Activated effector memory CD4-positive, alpha-beta T cell treated with anti-CD3 and anti-CD28 coated beads, Interleukin-2, amount 50 U/mL, for 16 hours (primary cell): Measurements from ENCODE around the gene BEND6.
A peak's percentile ranks its signal among the peaks of the same experiment; 100 is the strongest.
"Not testable (repeated sequence)": the region's sequence is repeated elsewhere in the genome, so short reads cannot be mapped to it uniquely, and the experiment has no call there.

Source experiments
- DNase-seq: peaks from one replicate; pipeline ENCODE4 v3.0.0-alpha.2; 2020

BEND6 gene

GRCh38 chr6:57040011-57040410 is 85.1 kb downstream of the BEND6 start:
- no peak for DNase-seq

- not testable (repeated sequence) for DNase-seq
These were observed 89.2 kb downstream of the BEND6 start for GRCh38 chr6:57044061-57044460.

GRCh38 chr6:57044568-57044967 is 89.7 kb downstream of the BEND6 start:
- no peak for DNase-seq

- DNase-seq = peak; percentile 93
These were observed 91.7 kb downstream of the BEND6 start, which contains the start of gene KIAA1586 for GRCh38 chr6:57046332-57047256. Gene KIAA1586 (plus strand): TSS chr6:57046693. CDS start chr6:57046756, 63 bp downstream.

GRCh38 chr6:57047257-57047585 is 92.3 kb downstream of the BEND6 start:
- not testable (repeated sequence) for DNase-seq

- DNase-seq = not testable (repeated sequence)
These were observed 93.0 kb downstream of the BEND6 start for GRCh38 chr6:57047859-57048258.

- no peak for DNase-seq
These were observed 93.7 kb downstream of the BEND6 start for GRCh38 chr6:57048577-57048976.

GRCh38 chr6:57063847-57064246 is 108.9 kb downstream of the BEND6 start:
- no peak for DNase-seq

GRCh38 chr6:57064809-57065208 is 109.9 kb downstream of the BEND6 start:
- DNase-seq = no peak

- DNase-seq = no peak
These were observed 113.2 kb downstream of the BEND6 start for GRCh38 chr6:57068061-57068460.

GRCh38 chr6:57069228-57069627 is 114.3 kb downstream of the BEND6 start:
- no peak for DNase-seq

- no peak for DNase-seq
These were observed 115.0 kb downstream of the BEND6 start for GRCh38 chr6:57069920-57070331.

- DNase-seq = no peak
These were observed 117.2 kb downstream of the BEND6 start for GRCh38 chr6:57072108-57072507.

- no peak for DNase-seq
These were observed 119.5 kb downstream of the BEND6 start for GRCh38 chr6:57074383-57074782.

- DNase-seq = no peak
These were observed 120.2 kb downstream of the BEND6 start for GRCh38 chr6:57075092-57075491.
